COR-L47 (cell line): Measurements from ENCODE around the gene VSNL1.
"Not testable (repeated sequence)": the region's sequence is repeated elsewhere in the genome, so short reads cannot be mapped to it uniquely, and the experiment has no call there.

Experiments used
- DNase-seq: peaks from one replicate; lab custom pipeline; 2025; lab: John Stamatoyannopoulos, UW

Gene VSNL1

DNA sequence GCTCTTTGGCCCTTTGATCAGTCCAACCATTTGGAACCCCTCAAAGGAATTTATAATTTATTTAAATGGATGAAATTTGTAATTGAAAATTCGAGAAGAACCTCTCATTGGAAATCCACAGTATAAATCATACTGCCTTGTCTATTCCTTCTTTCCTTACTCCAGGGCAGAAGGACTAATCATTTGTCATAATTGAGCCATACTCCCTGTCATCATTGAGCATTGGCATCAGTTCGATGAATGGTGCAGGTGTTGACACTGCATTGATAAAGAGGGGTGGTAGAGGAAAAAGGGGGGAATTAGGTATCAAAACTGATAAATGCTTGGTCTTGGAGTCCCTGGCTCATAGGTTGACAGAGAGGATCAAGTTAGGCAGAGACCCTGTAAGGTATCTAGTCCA, 2.0 kb downstream of the VSNL1 start:
- no peak for DNase-seq

DNA sequence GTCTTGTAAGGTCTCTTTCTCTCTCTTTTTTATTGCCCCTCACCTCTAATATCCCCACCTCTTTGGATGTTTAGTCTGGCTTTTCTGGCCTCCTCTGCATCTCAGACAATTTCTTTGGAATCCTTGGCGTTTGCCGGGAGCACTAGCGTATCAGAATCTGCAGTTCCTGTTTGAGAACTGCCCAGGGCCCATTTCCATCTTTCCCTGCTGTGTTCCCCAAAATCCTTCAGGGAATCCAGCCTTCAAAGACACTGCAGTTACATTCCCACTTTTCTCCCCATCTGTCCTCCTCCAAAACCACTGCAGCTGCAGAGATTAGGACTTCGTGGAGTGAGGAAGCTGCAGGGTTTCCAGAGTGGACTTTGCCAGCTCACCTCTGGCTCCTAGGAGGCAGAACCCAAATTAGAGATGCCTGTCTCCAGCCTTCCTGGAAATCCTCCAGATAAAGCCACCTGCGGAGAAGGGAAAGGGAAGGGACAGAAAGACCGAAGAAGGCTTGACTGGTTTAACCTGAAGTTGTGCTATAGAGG, 2.7 kb downstream of the VSNL1 start:
- no peak for DNase-seq

DNA sequence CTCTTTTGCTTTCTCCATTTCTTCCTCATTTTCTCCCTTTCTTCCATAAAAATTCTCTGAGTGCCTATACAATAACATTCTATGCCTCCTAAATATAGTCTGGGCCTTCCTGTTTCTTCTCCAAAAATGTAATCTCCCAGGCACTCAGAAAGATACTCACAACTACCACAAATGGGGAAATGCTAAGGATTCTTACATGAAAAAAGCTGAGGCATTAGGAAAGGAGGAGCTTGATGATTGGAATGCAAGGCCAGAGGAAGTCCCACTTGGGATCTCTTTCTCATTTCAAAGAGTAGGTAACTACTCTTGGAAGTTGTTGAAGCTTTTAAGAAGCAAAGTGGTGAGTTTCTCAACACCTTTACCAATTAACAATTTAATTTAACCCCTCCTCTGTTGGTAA, 3.4 kb downstream of the VSNL1 start:
- DNase-seq = no peak

DNA sequence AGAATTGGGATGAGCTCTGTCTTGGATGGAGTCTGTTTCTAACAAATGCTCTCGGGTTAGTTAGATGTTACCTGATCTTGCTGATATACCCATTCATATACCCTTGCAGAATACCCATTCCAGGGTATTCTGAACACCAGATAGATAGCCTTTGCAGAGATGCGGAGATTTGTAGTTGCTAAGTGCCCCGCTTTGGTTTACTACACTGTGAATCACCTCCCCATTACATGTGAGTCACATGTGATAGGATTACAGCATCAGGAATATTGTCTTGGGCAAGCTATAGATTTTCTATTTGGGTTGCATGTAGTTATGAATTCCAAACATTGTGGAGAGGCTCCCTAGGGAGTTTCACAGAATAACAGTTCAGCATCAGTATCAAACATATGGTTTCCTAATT, 3.8 kb downstream of the VSNL1 start:
- no peak for DNase-seq

DNA sequence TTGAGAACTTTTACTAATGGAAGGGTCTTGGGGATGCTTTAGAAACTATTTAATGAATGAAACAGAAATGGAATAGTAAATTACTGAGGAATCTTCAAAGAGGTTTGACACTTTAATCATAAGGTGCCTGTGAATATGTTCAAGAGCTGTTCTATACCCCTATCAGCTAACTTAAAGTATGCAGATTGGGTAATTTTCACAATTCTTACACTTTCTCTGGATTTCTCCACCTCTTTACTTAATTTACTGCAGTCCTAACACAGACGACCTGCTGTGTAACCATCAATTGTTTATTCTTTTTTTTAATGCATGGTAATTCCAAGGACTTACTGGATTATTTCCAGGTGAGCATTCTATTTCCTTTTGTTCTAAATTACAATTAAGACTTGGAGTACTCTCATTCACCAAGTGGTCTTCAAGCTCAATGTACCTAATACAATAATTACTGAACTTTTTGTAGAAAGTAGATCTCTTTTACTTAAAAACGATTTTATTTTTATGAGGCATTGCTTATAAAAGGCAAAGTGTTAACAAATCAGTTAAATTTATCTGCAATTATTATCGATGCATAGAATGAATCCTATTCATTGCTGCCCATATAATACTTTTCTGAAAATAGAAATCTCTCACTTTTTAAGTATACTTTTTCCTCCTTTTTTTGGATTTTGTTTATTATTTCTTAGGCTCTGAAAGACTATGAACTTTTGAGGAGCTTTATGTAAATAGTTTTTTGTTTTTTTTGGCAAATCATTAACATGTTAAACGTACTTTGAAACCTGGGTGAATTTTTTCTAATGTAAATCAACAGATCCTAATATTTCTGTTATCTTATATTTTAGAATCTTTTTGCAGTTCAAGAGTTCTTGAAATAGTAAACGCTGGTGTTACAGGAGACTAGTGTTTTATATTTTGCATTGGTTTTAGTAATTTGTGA, 5.5 kb downstream of the VSNL1 start:
- DNase-seq = no peak

DNA sequence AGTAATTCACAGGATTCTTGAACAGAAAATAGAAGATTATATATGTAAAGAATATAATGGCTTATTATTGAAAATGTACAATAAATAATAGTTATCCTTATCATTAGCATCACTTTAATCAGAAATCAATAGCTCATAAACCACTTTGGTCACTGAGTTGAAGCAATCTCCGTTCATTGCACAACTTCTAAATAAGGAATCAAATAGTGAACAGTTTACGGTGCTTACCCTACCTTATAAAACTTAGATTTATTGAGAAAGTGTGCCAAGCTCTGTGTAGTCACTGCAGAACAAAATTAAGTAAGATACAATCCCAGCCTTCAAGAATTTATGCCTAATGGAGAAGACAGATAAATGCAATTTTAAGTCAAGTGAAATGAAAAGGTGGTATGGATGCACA, 6.7 kb downstream of the VSNL1 start:
- DNase-seq = no peak

DNA sequence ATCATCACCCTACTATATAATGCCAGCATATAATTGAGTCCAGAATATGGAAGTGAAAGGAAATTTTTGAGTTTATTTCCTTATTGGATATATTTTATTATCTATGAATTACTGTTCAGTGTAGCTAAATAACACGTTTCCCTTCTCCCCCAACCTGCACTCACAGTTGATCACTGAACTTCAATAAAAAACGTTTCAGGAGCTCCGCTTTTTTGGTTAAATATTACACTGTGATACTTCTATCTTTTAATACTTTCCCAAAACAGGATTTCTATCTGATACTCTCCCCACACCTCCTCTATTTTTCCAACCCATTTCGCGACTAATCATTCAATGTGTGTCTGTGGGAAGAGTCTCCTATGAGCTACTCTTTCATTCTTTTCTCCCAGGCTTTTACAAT, 7.2 kb downstream of the VSNL1 start:
- DNase-seq = no peak

DNA sequence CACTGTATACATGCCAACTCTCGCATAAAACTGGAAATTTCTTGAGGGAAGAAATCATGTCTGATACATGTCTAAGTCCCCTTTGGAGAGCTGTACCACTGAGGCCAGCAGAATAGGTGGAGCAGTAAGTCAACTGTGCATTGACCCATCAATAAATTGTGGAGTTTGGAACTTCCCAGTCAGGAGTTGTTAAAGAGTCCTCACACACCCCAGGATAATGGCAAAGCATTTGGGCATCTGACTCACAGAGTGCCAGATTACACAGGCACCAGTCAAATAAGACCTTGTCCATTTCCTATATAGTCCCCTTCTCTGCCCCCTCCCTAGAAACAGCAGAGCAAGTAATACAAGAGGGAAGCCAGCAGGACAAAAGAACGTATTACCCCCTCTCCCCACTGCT, 10.4 kb downstream of the VSNL1 start:
- DNase-seq = no peak

DNA sequence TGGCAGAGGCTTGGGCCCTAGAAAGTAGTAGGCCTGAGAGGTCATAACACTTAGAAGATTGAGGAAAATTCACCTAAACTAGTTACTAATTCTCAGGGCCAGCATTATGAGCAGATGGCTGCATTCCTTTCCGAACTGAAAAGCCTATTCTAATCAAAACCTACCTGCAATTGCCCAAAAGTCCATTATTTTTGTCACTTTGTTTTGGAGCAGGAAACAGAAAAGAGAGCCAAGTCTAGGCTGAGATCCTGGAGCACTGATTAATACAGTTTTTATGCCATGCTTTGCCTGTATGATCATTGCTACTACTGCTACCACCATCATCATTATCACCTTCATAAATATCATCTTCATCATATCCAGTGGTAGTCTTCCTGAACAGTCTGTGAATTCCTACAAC, 14.7 kb downstream of the VSNL1 start:
- DNase-seq = no peak

DNA sequence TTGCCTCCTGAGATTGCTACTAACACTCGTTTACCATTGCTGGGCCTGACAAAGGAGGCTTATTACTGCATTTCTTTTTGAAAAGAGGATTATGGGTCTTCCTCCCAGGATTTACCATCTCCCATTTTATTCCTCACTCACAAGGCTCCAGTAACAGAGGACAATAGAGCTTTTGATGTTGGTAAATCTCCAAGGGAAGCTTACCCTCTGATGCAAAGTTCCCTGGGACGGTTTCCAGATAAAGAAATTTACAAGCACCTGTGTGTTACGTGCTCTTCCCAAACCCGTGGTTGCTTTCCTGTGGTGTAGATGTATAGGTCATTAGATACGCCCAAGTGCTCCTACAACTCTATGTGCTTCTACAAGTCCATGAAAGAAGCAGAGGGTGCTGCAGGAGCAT, 17.1 kb downstream of the VSNL1 start:
- DNase-seq = no peak

DNA sequence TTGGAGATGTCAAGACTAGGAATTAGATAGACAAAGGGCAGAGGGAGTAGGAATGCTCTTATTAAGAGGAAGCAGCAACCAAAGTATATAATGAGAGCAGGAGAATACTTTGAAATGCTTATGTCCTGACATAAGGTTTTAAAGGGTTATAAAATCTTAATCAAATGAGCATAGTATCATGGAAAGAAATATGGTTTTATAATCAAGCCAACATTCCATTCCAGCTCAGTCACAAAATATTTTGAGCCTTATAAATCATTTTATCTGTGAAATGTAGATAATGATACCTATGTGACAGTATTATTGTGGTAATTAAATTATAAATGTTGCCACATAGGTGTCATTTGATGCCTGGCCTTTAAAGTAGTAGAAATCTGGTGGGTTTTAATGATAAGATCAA, 17.6 kb downstream of the VSNL1 start:
- DNase-seq = no peak

DNA sequence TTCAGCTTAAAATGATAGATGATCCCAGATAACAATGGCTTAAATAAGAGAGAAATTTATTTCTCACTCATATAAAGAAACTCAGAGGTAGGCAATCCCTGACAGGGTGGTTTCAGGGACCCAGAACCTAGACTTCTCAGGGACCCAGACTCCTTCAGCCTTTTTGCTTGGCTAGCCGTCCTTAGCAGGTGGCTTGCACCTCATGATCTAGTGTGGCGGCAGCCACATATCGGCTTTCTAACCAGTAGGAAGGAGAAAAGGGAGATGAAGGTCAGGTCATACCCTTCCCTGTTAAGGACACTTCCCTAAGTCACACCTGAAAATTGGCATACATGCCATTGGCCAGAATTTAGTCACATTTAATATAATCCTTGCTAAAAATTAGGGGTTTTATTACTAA, 18.4 kb downstream of the VSNL1 start:
- DNase-seq = no peak

DNA sequence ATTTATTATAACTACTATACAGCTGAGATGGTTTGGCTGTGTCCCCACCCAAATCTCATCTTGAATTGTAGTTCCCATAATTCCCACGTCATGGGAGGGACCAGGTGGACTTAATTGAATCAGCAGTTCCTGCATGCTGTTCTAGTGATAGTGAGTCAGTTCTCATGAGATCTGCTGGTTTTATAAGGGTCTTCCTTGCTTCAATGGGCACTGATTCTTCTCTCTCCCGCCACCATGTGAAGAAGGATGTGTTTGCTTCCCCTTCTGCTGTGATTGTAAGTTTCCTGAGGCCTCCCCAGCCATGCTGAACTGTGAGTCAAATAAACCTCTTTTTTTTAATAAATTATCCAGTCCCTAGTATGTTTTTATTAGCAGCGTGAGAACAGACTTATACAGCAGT, 25.2 kb downstream of the VSNL1 start:
- not testable (repeated sequence) for DNase-seq

DNA sequence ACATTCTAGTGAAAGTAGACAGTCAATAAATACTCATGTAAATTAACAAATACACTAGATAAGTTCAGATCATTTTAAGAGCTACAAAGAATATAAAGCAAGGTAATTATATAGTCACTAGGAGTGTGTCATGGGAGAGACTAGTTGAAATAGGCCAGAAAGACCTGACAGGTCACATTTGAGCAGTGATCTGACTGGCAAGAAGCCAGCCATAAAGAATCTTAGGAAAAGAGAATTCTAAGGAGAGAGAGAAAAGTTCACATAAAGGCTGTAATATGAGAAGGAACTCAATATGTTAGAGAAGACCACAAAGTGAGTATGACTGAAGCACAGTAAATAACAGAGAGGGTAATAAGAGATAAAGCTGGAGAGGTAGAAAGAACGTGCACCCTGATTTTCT, 31.2 kb downstream of the VSNL1 start:
- DNase-seq = no peak

DNA sequence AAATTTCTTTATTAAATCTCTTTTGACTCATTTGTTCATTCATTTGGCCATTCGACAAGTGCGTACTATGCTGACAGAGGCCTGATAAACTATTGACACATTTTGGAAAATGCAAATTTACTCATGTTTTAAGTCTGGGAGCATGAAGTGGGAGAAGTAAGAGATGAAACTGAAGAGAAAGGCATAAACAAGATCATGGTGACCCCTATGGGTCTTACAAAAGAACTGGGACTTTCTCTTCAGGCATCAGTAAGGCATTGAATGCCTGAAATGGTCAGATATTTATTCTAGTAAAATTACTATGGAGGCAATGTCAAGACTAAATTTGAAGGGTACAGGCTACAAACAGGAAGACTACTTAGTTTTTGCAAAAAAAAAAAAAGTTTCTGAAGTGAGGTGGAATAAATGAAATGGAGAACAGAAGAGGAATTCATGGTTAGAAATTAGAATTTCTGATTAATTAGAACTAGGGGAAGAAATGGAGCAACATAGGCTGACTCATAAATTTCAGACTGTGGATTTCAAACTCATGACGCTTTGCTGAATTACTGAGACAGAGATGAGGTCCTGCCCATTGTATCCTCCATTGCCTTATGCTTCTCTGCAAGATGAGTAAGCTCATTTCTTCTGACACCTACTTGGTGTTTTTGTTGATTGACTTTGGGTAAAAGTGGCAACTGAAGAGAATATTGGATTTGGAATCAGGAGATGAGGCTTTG, 32.7 kb downstream of the VSNL1 start:
- no peak for DNase-seq

DNA sequence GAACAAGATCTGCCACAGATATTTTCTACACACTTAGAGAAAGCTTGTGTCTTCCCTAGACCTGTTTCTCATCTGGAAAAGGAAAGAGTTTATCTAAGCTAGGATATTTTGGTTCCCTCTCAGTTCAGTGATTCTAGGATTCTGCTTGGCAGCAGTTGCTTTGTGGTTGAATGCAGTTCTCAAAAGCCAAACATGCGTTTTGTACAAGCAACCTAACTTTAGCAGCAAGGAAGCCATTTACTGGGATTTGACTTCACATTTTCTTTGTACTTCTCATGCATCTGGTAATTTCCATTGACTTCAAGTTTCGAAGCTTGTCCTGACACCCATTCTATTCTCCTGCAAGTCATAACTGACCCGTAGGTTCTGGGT, 33.3 kb downstream of the VSNL1 start:
- no peak for DNase-seq

DNA sequence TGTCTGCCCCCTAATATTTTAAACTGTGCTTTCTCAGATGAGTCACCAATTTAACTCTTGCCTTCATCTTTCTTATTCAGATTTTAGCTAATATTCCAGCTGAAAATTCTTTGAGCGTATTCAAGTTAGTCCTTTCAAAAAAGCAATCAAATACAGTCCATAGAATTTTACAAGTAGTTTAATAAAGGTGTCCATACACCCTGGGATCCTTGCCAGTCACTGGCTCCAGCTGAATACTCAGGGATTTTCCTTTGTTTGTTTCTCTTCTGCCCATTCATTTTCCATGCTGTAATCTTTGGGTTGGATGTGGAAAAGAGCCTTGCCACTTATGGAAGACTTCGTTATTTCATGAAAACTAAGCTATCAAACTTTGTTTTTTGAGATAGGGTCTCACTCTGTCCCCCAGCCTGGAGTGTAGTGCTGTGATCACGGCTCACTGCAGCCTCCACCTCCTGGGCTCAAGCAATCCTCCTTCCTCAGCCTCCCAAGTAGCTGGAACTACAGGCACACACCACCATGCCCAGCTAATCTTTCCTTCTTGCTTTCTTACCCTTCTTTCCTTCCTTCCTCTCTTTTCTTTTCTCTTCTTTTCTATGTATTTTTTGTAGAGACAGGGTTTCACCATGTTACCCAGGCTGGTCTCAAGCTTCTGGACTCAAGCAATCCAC, 34.0 kb downstream of the VSNL1 start:
- no peak for DNase-seq

DNA sequence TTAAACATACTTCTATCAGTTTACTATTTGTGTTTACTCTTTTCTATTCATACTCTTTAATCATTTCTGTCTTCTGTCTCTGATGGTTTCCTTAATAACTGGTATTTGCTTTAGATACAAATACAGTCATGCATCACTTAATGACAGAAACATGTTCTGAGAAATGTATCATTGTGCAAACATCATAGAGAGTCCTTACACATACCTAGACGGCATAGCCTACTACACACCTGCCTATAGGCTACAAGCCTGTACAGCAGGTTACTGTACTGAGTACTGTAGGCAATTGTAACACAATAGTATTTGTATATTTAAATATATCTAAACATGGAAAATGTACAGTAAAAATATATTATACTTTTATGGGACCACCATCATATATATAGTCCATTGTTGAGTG, 36.3 kb downstream of the VSNL1 start:
- DNase-seq = no peak

DNA sequence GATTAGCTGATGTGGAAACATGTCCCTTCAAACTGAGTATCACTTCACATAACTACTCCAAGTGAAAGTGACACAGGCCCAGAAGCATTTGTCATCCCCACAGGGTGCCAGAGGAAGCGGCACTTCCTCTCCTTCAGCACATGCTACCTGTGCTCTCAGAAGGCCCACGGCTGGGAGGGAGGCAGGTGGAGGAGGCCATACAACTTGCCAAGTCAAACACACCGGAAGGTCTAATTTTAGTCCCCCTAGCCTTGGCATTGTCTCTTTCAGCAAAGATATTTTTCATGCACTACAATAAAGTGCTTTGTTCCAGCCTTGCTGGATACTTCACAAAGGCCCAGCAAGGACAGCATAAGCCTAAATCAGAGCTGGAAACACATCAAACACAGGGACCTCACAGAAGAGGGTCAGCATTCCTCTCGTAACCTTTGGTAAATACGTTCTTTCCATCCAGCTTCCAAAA, 38.0 kb downstream of the VSNL1 start:
- peak; percentile 86 for DNase-seq

DNA sequence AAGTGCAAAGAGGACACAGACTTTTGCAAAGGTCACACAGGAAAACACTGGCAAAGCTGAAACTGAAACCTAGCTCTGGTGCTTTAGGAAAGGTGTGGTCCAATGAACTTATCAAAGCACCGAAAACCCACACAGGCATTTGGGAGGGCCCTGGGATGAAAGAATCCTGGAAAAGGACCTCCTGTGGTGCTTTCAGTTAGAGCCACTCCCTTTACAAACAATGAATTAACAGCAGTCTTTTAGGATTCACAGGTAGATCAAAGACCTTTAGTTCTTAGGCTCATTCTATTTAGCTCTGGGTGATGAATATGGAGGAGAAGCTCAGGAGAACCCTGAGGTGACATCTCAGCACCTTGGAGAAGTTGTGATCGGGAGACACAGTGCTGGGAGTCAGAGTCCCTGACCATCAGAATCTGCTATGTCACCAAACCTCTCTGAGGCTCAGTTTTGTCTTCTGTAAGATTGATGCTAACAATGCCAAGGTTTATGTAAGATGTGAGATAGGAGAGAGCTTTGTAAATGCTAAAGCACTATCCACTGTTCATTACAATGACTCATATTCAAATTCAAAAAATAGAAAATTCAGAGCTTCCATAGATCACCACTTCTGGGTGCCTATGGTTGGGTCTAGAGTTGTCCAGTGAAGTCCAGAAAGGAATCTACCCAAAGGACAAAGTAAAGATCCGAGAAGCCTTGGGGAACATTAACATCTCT, 39.3 kb downstream of the VSNL1 start:
- DNase-seq = no peak

DNA sequence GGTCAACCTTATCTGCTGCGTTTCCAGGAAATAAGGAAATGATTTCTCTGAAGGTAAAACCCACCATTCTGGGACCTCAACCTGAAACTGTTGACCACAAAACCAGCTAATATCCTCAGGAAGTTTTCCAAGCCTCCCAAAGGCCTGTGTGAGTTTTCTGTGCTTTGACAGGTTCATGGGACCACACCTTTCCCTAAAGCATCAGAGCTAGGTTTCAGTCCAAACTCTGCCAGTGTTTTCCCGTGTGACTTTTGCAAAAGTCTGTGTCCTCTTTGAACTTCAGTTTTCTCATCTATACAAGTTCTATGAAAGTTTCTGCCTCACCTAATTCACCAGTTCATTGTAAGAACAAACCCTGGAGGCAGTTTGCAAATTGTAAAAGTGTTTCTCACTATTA, 39.8 kb downstream of the VSNL1 start:
- no peak for DNase-seq

DNA sequence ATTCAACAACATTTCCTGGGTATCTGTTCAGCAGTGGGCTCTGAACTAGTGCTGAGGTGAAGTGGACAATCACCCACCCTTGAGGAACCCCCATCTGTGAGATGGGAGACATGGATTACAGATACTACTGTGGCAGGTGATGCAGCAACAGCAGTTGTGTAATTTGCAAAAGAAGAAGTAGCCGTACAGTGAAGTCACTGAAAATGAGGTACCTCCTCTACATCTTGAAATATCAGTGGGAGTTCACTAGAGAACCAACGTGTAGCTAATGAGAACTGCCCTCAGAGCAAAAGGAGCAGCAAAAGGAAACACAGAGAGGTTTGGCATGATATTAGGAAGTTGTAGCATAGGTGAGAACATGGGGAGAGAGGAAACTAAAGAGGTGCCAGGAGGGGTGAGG, 41.3 kb downstream of the VSNL1 start:
- DNase-seq = no peak
